Liver (tissue), 3 donors: ENCODE measurements around the gene SUPT4H1.

ENCODE experiments used
- ATF3 ChIP-seq: IDR thresholded peaks from 2 replicates; pipeline ENCODE4 v1.6.1; 2016; ENCODE audit warnings: antibody characterized with exemption
- CTCF ChIP-seq: fragments of 150-350 bp; IDR thresholded peaks from 2 replicates; pipeline ENCODE4 v1.5.1; 2017; ENCODE audit warnings: improper control_type of control experiment, low read depth, low read length; ENCODE audit not compliant: missing input control
- EGR1 ChIP-seq, 2 donors: IDR thresholded peaks; 2 replicates each; pipeline ENCODE4 v1.6.1; 2016 to 2018; ENCODE audit warnings: antibody characterized with exemption in 2 of 2, low read depth in 2 of 2
- FOXA1 ChIP-seq: IDR thresholded peaks from 2 replicates; pipeline ENCODE4 v1.6.1; 2016; ENCODE audit warnings: antibody characterized with exemption
- GABPA ChIP-seq, 2 donors: IDR thresholded peaks in 1 of 2; conservative IDR thresholded peaks in 1 of 2; 2 replicates each; pipeline ENCODE4 v1.6.1; 2016; ENCODE audit warnings: antibody characterized with exemption in 2 of 2, mild to moderate bottlenecking in 1 of 2, moderate library complexity in 1 of 2
- HNF4A ChIP-seq, 2 donors: conservative IDR thresholded peaks; 2 replicates each; pipeline ENCODE4 v1.6.1; 2016; ENCODE audit warnings: antibody characterized with exemption in 2 of 2, mild to moderate bottlenecking in 2 of 2
- HNF4G ChIP-seq: IDR thresholded peaks from 2 replicates; pipeline ENCODE4 v1.6.1; 2016; ENCODE audit warnings: antibody characterized with exemption
- MAX ChIP-seq: IDR thresholded peaks from 2 replicates; pipeline ENCODE4 v1.6.1; 2016; ENCODE audit warnings: antibody characterized with exemption
- NR2F2 ChIP-seq: IDR thresholded peaks from 2 replicates; pipeline ENCODE4 v1.6.1; 2016; ENCODE audit warnings: antibody characterized with exemption
- RAD21 ChIP-seq, 2 donors: IDR thresholded peaks; 2 replicates each; pipeline ENCODE4 v1.6.1; 2016; ENCODE audit warnings: antibody characterized with exemption in 2 of 2, mild to moderate bottlenecking in 2 of 2
- REST ChIP-seq: IDR thresholded peaks from 2 replicates; pipeline ENCODE4 v1.6.1; 2016; ENCODE audit warnings: antibody characterized with exemption, mild to moderate bottlenecking
- SP1 ChIP-seq: IDR thresholded peaks from 2 replicates; pipeline ENCODE4 v1.6.1; 2018; ENCODE audit warnings: antibody characterized with exemption, mild to moderate bottlenecking
- TAF1 ChIP-seq: conservative IDR thresholded peaks from 2 replicates; pipeline ENCODE4 v1.6.1; 2016; ENCODE audit warnings: antibody characterized with exemption, mild to moderate bottlenecking
- YY1 ChIP-seq: IDR thresholded peaks from 2 replicates; pipeline ENCODE4 v1.6.1; 2016; ENCODE audit warnings: antibody characterized with exemption, mild to moderate bottlenecking
- donor health status: healthy.
- donor health status: healthy.

- TF ChIP-seq CTCF (no peak), SP1 (no peak), RAD21 (IDR thresholded peaks at IDR 0.05) (no peak), REST (no peak), YY1 (no peak), ATF3 (no peak), GABPA (IDR thresholded peaks at IDR 0.05 in 1 of 2, conservative IDR thresholded peaks at IDR 0.05 in 1 of 2) (no peak), TAF1 (no peak), MAX (no peak), FOXA1 (no peak), NR2F2 (no peak), HNF4G (no peak), EGR1 (IDR thresholded peaks at IDR 0.05; ENCODE audit: low read depth in 2 of 2) (no peak), HNF4A (conservative IDR thresholded peaks at IDR 0.05) (no peak)
Measured at GRCh38 chr17:58375256-58375655, 23.3 kb upstream of the SUPT4H1 start.
